Naive thymus-derived CD8-positive, alpha-beta T cell (primary cell): Measurements from ENCODE around the gene ARID3A. TPM values are rescaled to one million over a fixed set of nuclear protein-coding genes. Genes with fewer than 3 reads are reported as not detected.

Experiments used
- ATAC-seq, 2 donors: fragments of 150-1000 bp; cut with Tn5 transposase in 1 of 2; sonication (Bioruptor Pico), chemical (Tn5 transposase) in 1 of 2; 1 replicate in 1 of 2; 2 replicates in 1 of 2; pipeline ENCODE4 v1.10.0; 2021; ENCODE audit warnings: mild to moderate bottlenecking in 2 of 2, moderate library complexity in 2 of 2
- POLR2A ChIA-PET: fragments of 350-600 bp; sonication (Branson Sonifier 250); formaldehyde crosslinking; loops from one replicate; lab custom pipeline; 2021; ENCODE audit warnings: antibody characterized with exemption; lab: Charles Lee
- DNase-seq, 10 donors: peaks; one replicate each; pipeline versions ENCODE4 v3.0.0 to v3.0.0-alpha.2; 2020 to 2022
- H3K27ac Mint-ChIP-seq, 10 donors: one replicate each; pipeline ENCODE4 v1.8.0; 2020 to 2022; ENCODE audit warnings: mild to moderate bottlenecking in 10 of 10, mixed read lengths in 10 of 10, moderate library complexity in 4 of 10, inconsistent platforms in 1 of 10
- H3K27me3 Mint-ChIP-seq, 5 donors: one replicate each; pipeline ENCODE4 v1.8.0; 2021 to 2022; ENCODE audit warnings: mixed read lengths in 5 of 5
- H3K36me3 Mint-ChIP-seq, 3 donors: one replicate each; pipeline ENCODE4 v1.8.0; 2020 to 2022; ENCODE audit warnings: mixed read lengths in 3 of 3, mild to moderate bottlenecking in 2 of 3, inconsistent platforms in 1 of 3
- H3K4me1 Mint-ChIP-seq, 4 donors: one replicate each; pipeline ENCODE4 v1.8.0; 2021 to 2022; ENCODE audit warnings: mixed read lengths in 4 of 4
- H3K4me3 Mint-ChIP-seq, 10 donors: one replicate each; pipeline ENCODE4 v1.8.0; 2020 to 2022; ENCODE audit warnings: mild to moderate bottlenecking in 10 of 10, mixed read lengths in 10 of 10, moderate library complexity in 6 of 10, inconsistent platforms in 1 of 10
- H3K9me3 Mint-ChIP-seq, 9 donors: one replicate each; pipeline ENCODE4 v1.8.0; 2020 to 2022; ENCODE audit warnings: mixed read lengths in 9 of 9, mild to moderate bottlenecking in 3 of 9, inconsistent platforms in 1 of 9, moderate library complexity in 1 of 9
- polyA plus RNA-seq, 3 donors: library from polyadenylated mRNA; unstranded; fragments of 300-500 nt; fragmentation: Illumina TruSeq; gene quantifications; one replicate each; pipeline ENCODE4 v1.2.3, GENCODE V29; 2021
- total RNA-seq, 8 experiments: library from RNA in 2 of 8; stranded (reverse) in 2 of 8; gene quantifications; one replicate each; pipeline ENCODE4 v1.2.3 and lab custom pipeline; 2021 to 2026

ARID3A gene
- total and polyA plus RNA-seq, 5 experiments from 2014 or later: 0.09 to 5.0 (median 0.58) TPM

GRCh38 chr19:980133-980998, 54.5 kb downstream of the ARID3A start:
- Mint-ChIP-seq H3K36me3 (no peaks in the 10 kb centered on the region), H3K4me3 (no peak overlapping the region), H3K9me3 (no peaks in the 10 kb centered on the region), H3K27ac (peak overlapping the region in 1 of 10 donors; percentile 21), H3K27me3 (no peaks in the 10 kb centered on the region), H3K4me1 (peaks cover 9 to 18% (median 15%) of the 10 kb centered on the region in 4 donors)
- ATAC-seq: no peak
- DNase-seq: no peak
- POLR2A ChIA-PET: interaction anchor here (5.7 kb wide), 1 partner anchor 58 kb away, joined by 101 read pairs; no protein-coding TSS in a partner anchor

- Mint-ChIP-seq H3K4me3 (peak overlapping the region in 8 of 10 donors; percentile 19 to 43 (median 30)), H3K27ac (peak overlapping the region in 4 of 10 donors; percentile 43 to 76 (median 60)), H3K9me3 (no peaks in the 10 kb centered on the region), H3K36me3 (peaks cover 0 to 7% (median 0%) of the 10 kb centered on the region in 3 donors), H3K27me3 (no peaks in the 10 kb centered on the region), H3K4me1 (peaks cover 11 to 23% (median 20%) of the 10 kb centered on the region in 4 donors)
- DNase-seq: peak; percentile 42 to 87 (median 75)
- POLR2A ChIA-PET: interaction anchor here (0.6 to 5.7 kb wide), 5 partner anchors 39 to 104 kb away, joined by 3 to 101 read pairs (median 14); partner anchors contain the start of genes ARHGAP45, RNU6-2 and TMEM259
- ATAC-seq: peak; percentile 74 to 78
Measured at GRCh38 chr19:982567-983170, 56.8 kb downstream of the ARID3A start.

GRCh38 chr19:984165-984967, 58.5 kb downstream of the ARID3A start, which contains the start of gene WDR18:
Gene WDR18 (plus strand): TSS chr19:984345. CDS start chr19:984354, 9 bp downstream.
- peaks cover 0 to 12% (median 0%) of the 10 kb centered on the region in 3 donors for H3K36me3 Mint-ChIP-seq
- ATAC-seq: peak; percentile 86 to 89
- POLR2A ChIA-PET: interaction anchor here (0.5 to 5.7 kb wide), 43 partner anchors 9 to 1755 kb away, joined by 3 to 101 read pairs (median 5); partner anchors contain the start of genes ABCA7, ARHGAP45, CFD and CIRBP

GRCh38 chr19:986083-986482, 60.2 kb downstream of the ARID3A start:
- Mint-ChIP-seq H3K4me1 (peaks cover 12 to 28% (median 20%) of the 10 kb centered on the region in 4 donors), H3K4me3 (peak overlapping the region in 9 of 10 donors; percentile 16 to 99 (median 89)), H3K27me3 (no peaks in the 10 kb centered on the region), H3K9me3 (no peaks in the 10 kb centered on the region), H3K27ac (peak overlapping the region in 4 of 10 donors; percentile 25 to 96 (median 56)), H3K36me3 (peaks cover 0 to 15% (median 0%) of the 10 kb centered on the region in 3 donors)
- ATAC-seq (no peak), DNase-seq (no peak)
- POLR2A ChIA-PET: interaction anchor here (0.6 to 4.7 kb wide), 5 partner anchors 10 to 283 kb away, joined by 3 to 42 read pairs (median 4); partner anchors contain the start of gene CIRBP

More at GRCh38 chr19:984165-984967, 58.5 kb downstream of the ARID3A start, which contains the start of gene WDR18:
- peak within 1 kb of the TSS; percentile 63 to 96 (median 92) for H3K27ac Mint-ChIP-seq
- no peaks in the 10 kb centered on the region for H3K9me3 Mint-ChIP-seq
- H3K4me3 Mint-ChIP-seq: peak within 1 kb of the TSS; percentile 87 to 99 (median 92)
- peak; percentile 73 to 94 (median 80) for DNase-seq
- peaks cover 12 to 25% (median 20%) of the 10 kb centered on the region in 4 donors for H3K4me1 Mint-ChIP-seq
- no peaks in the 10 kb centered on the region for H3K27me3 Mint-ChIP-seq

- DNase-seq (no peak), ATAC-seq (no peak)
- H3K27me3 Mint-ChIP-seq: no peaks in the 10 kb centered on the region
- no peak overlapping the region for H3K4me3 Mint-ChIP-seq
- H3K9me3 Mint-ChIP-seq: no peaks in the 10 kb centered on the region
- H3K27ac Mint-ChIP-seq: peak overlapping the region in 2 of 10 donors; percentile 41 to 49
- H3K36me3 Mint-ChIP-seq: peaks cover 0 to 19% (median 0%) of the 10 kb centered on the region in 3 donors
- POLR2A ChIA-PET: interaction anchor here (0.6 to 4.7 kb wide), 3 partner anchors 8 to 102 kb away, joined by 3 to 42 read pairs (median 4); no protein-coding TSS in a partner anchor
- H3K4me1 Mint-ChIP-seq: peaks cover 12 to 25% (median 19%) of the 10 kb centered on the region in 4 donors
Measured at GRCh38 chr19:988081-988480, 62.2 kb downstream of the ARID3A start.

- no peaks in the 10 kb centered on the region for H3K27me3 Mint-ChIP-seq
- DNase-seq: no peak
- peaks cover 0 to 19% (median 0%) of the 10 kb centered on the region in 3 donors for H3K36me3 Mint-ChIP-seq
- H3K9me3 Mint-ChIP-seq: no peaks in the 10 kb centered on the region
- peaks cover 12 to 24% (median 19%) of the 10 kb centered on the region in 4 donors for H3K4me1 Mint-ChIP-seq
- POLR2A ChIA-PET: interaction anchor here (0.6 kb wide), 1 partner anchor 102 kb away, joined by 4 read pairs; no protein-coding TSS in a partner anchor
- no peak for ATAC-seq
- no peak overlapping the region for H3K4me3 Mint-ChIP-seq
- peak overlapping the region in 1 of 10 donors; percentile 39 for H3K27ac Mint-ChIP-seq
Measured at GRCh38 chr19:988510-988909, 62.7 kb downstream of the ARID3A start.

- peak overlapping the region in 1 of 10 donors; percentile 44 for H3K27ac Mint-ChIP-seq
- DNase-seq (no peak), ATAC-seq (no peak)
- POLR2A ChIA-PET: interaction anchor here (0.5 kb wide), 1 partner anchor 8 kb away, joined by 5 read pairs; no protein-coding TSS in a partner anchor
- H3K36me3 Mint-ChIP-seq: peaks cover 0 to 19% (median 0%) of the 10 kb centered on the region in 3 donors
- H3K9me3 Mint-ChIP-seq: no peaks in the 10 kb centered on the region
- H3K4me3 Mint-ChIP-seq: no peak overlapping the region
- H3K27me3 Mint-ChIP-seq: no peaks in the 10 kb centered on the region
- peaks cover 8 to 18% (median 13%) of the 10 kb centered on the region in 4 donors for H3K4me1 Mint-ChIP-seq
Measured at GRCh38 chr19:989381-990081, 63.7 kb downstream of the ARID3A start.

- Mint-ChIP-seq H3K4me3 (no peak overlapping the region), H3K4me1 (peaks cover 3 to 12% (median 6%) of the 10 kb centered on the region in 4 donors), H3K36me3 (peaks cover 0 to 19% (median 0%) of the 10 kb centered on the region in 3 donors), H3K27ac (peak overlapping the region in 2 of 10 donors; percentile 40 to 57), H3K9me3 (no peaks in the 10 kb centered on the region), H3K27me3 (no peaks in the 10 kb centered on the region)
- POLR2A ChIA-PET: interaction anchor here (0.6 kb wide), 1 partner anchor 28 kb away, joined by 6 read pairs; no protein-coding TSS in a partner anchor
- no peak for DNase-seq
- ATAC-seq: no peak
Measured at GRCh38 chr19:990119-990571, 64.3 kb downstream of the ARID3A start.

- POLR2A ChIA-PET: interaction anchor here (0.7 kb wide), 1 partner anchor 63 kb away, joined by 3 read pairs; no protein-coding TSS in a partner anchor
- ATAC-seq (no peak), DNase-seq (no peak)
- Mint-ChIP-seq H3K27ac (peak overlapping the region in 1 of 10 donors; percentile 57), H3K9me3 (no peaks in the 10 kb centered on the region), H3K27me3 (no peaks in the 10 kb centered on the region), H3K36me3 (peaks cover 0 to 19% (median 0%) of the 10 kb centered on the region in 3 donors), H3K4me3 (no peak overlapping the region), H3K4me1 (peaks cover 1 to 8% (median 4%) of the 10 kb centered on the region in 4 donors)
Measured at GRCh38 chr19:990746-991145, 64.9 kb downstream of the ARID3A start.

GRCh38 chr19:991174-991931, 65.5 kb downstream of the ARID3A start:
- peaks cover 0 to 19% (median 0%) of the 10 kb centered on the region in 3 donors for H3K36me3 Mint-ChIP-seq
- no peaks in the 10 kb centered on the region for H3K9me3 Mint-ChIP-seq
- no peak overlapping the region for H3K4me3 Mint-ChIP-seq
- POLR2A ChIA-PET: interaction anchor here (0.7 kb wide), 1 partner anchor 64 kb away, joined by 3 read pairs; no protein-coding TSS in a partner anchor
- ATAC-seq (peak; percentile 33 to 58), DNase-seq (peak in 8 of 10 donors; percentile 35 to 73 (median 50))
- H3K27ac Mint-ChIP-seq: peak overlapping the region in 2 of 10 donors; percentile 57 to 69
- peaks cover 2 to 9% (median 7%) of the 10 kb centered on the region in 4 donors for H3K4me1 Mint-ChIP-seq
- peaks cover 0 to under 1% (median 0%) of the 10 kb centered on the region in 5 donors for H3K27me3 Mint-ChIP-seq
